HG03175 (cell line): ENCODE data around the gene NCOR1.
"Not testable (repeated sequence)": the region's sequence is repeated elsewhere in the genome, so short reads cannot be mapped to it uniquely, and the experiment has no call there.

Source experiments
- ATAC-seq: cut with Tn5 transposase; IDR thresholded peaks from one replicate; pipeline ENCODE4 v1.9.1; 2021; ENCODE audit warnings: mild to moderate bottlenecking, moderate library complexity; ENCODE audit not compliant: unreplicated experiment

The NCOR1 gene

DNA sequence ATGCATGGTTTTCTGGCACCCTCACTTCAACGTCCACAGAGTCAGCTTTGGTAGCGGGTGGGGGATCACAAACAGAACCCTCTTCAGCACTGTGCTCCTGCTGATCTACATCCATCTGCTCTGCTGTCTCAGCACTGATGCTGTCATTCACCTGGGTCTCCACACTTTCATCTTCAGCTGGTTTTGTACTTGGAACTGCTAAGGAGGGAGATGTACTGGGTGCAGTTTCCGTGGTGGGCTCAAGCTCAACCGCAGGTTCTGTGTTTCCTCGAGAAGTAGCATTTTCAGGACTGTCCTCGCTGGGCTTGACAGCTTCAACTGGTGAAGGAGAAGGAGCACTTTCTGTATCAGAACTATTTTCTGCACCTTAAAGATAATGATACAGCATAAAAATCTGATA is 113.9 kb downstream of the NCOR1 start:
- no peak for ATAC-seq

DNA sequence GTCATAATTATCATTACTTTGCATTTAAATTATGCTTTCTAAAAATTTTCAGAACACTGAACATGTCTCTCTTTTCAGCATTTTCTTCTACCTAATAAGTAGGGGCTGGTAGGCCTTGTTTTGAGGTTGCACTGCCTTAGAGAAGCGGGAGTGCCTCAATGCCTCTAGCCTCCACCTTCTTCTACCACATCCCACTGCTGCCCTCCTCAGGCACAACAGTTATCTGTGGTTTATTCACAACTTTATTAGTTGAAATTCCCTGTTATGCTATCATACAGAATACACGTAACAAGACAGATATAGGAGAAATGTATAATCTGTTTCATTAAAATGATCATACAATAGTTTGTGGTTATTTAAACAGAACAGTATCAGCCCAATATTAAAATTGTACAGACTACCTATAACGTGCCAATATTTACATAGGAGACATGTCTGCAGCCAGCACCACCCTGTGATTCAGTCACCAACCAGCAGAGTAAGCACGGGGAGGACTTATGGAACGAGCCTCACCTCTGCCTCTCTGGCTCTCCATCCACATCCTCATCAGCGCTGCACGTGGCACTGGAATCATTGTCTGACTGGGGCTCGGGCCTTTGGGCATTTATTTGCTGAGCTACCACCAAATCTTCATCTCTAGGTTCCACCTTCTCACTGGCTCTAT is 114.5 kb downstream of the NCOR1 start:
- ATAC-seq, result no peak

DNA sequence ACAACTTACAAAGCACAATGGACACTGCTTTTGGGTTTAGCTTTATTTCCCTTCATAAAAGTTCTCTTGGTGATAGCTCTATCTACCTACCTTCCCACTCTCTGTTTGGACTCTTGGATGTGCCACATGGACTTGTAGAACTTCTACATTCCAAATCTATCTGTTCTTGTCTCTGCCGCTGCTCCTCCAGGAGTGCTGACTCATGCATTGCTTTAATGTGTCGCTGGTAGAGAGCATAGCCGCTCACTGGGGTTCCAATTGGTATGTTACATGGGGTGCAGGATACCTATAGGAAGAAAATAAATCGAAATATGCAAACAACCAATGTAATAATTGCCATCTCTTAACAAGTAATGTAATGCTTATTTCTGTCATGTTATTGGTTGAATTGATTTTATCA is 123.6 kb downstream of the NCOR1 start:
- ATAC-seq, result no peak

DNA sequence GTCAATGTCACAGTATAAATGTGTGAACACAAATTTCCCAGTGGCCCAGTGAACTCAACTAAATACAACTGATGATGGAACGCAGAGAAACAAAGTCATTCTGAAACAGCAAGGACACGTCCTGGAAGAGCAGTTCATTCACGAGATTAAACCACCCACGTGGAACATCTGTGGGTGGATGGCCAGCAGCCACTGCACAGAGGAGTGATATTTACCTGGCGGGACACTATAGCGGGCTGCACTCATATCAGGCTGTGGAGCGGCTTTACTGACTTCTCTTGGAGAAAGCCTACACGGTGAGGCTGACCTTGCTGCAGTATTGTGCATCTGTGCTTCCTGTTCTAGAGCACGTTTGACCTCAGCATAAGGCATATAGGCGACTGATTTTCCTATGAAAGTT is 128.4 kb downstream of the NCOR1 start:
- ATAC-seq, result no peak

DNA sequence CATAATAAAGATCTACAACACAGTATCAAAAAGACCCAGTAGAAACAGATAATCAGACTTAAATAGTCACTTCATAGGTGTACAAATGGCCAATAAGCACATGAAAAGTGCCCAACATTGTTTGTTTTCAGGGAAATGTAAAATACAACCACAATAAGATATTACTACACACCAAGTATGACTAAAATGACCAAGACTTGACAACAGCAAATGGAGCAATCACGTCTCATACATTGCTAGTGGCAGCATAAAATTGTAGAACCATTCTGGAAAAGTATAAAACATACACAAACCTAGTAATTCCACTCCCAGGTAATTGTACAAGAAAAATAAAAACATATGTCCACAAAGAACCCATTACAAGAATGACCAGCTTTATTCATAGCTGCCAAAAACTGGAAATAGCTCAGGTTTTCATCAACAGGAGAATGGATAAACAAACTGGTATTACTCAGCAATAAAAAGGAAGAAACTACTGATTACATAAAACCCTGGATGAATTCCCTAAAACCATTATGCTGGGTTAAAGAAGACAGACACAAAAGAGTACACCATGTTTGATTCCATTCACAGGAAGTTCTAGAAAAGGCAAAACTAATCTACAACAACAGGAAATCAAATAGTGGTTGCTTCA is 130.2 kb downstream of the NCOR1 start:
- ATAC-seq, result no peak

DNA sequence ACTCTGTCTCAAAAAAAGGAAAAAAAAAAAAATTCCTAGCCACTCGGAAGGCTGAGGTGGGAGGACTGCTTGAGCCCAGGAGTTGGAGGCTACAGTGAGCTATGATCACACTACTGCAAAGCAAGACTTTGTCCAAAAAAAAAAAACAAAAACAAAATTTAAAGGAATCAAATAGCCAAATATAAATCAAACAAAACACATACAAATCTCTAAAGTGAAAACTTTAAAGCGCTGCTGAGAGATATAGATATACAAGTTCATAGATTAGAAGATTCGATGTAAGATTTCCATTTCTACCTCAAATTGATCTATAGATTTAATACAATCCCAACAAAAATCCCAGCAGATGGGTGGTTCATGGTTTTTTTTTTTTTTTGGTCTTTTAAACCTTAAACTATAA is 132.1 kb downstream of the NCOR1 start:
- no peak for ATAC-seq

DNA sequence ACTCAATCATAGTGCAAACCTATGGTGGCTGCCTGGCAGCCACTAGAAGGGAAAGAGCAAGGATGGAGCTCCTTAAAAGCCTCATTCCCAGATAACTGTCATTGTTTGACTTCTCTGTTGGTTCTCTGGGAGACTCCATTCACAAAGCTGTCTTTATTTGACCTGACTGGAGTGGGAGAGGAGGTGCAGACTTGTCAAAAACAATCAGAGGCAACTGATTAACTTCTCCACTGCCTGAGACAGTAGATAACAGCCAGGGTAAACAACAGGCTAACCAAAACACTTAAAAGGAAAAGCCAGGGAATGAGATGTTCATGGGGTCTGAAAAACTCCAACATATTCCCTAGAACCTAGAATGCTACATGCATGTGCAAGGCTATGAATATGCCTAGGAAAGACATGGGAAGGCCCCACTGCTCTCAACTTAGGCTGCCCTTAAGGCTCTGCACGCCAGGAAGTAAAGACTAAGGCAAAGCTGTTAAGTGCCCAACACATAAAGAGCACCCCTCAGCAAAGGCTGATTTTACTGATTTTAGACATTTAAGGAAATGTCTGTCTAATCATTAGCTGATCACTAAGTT is 133.7 kb downstream of the NCOR1 start:
- no peak for ATAC-seq

DNA sequence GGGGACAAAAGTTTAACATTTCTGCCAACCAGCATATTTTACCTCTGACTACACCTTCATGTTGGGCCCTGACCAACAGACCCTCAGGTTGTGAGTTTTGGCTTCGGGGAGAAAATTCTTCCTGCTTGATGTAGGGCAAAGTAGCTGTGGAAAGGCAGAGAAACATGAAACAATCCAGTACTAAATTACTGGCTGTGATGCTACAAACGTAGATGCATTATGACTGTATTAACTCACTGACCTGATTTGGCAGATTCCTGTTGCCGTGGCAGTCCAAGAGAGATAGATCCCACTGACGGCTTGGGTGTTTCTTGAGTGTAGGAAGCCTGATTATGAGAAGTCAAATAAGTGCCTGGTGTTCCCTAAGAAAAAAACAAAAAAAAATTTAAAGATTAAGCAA is 135.0 kb downstream of the NCOR1 start:
- no peak for ATAC-seq

DNA sequence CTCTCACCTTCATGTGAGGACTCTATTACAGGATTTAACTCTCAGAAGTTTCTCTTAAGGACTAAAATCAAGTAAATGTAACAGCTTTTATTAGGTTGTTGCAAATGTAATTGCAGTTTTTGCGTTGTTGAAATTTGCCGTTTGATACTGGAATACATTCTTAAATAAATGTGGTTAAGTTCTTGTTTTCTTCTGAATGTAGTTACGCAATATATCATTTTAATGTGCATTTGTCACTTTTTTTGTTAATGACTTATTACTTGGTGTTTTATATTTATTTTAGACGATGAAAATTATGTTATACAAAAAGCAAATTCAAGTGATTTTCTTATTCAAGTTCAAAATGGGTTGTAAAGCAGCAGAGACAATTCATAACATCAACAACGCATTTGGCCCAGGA is 139.4 kb downstream of the NCOR1 start:
- ATAC-seq, result no peak

DNA sequence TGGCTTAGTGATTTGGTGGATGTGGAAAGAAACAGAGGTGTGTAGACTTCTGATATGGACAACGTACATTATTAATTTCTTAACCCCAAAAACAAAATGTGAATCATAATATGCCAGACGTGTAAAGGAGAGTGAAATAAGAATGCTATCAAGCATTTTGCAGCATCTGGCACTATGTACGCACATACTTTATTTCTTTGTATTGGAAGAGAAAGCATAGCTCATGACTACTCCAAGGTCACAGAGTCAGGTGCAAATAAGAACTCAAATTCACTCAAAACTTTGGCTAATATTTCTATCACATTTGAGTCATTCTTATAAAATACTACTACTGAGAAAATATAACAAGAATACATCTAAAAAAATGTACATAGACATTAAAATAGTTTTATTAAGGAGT is 140.9 kb downstream of the NCOR1 start:
- ATAC-seq, result no peak

DNA sequence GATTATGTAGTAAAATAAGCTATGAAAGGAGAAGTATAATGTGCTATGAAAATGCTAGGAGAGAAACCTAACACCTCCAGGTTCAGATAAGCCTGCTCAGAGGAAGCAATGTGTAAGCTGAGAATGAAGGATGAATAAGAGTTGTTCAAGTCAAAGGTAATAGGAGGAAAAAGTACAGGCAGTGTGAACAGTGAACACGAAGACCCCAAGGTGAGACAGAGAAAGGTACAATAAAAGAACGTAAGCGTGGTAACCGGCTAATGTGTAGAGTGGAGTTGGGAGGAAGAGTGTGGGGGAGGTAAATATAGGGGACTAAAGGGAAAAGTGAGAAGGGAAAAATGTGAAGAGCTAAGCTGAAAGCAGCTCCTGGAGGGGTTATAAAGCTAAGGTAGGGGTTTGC is 141.5 kb downstream of the NCOR1 start:
- no peak for ATAC-seq

DNA sequence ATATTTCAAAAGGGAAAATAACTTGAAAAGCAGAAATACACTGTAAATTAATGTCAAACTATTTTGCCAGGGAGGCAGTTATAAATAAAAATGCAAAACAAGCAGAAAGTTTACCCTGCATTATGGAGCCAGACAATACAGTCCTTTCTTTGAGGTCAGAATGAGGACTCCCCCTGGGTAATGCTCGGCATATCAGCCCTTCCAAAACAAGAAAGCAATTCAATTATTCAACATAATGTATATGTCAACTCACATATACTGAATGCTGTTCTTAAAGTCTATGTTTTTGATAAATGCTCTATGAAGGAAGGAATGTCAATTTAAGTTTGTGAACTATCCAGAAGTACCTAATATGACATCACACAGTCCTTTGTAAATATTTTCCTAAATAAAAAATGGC is 143.3 kb downstream of the NCOR1 start:
- no peak for ATAC-seq

DNA sequence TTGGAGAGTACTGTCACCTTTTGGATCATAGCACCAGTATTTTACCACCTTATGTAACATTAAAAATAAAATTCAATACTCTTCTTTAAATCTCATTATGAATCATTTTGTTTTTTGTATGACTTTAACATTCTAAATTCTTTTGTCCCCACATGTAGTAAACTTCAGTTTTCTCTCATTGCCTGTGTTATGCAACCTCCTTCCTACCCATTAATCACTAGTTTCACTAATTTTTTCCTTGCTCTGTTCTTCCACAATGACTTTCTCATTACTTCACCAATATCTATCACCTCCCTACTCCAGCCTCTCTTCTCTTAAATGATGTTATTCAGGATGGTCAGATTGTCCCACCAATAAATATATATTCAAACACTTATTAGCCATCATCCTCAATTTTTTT is 147.0 kb downstream of the NCOR1 start:
- no peak for ATAC-seq

DNA sequence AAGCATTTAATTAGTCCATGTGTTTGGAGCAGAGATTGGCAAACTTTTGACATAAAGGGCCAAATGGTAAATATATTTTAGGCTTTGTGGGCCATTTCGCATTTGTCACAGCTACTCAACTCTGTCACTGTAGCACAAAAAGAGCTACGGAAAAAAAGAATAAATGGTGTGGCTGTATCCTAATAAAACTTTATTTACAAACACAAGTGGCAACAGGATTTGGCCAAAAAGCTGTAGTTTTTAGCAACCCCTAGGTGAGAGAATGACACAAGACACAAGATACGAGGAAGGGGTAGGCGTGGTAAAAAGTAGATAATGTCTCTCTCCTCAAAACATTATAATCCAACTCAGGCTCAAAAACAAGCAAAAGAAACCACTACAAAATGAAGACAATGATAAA is 149.2 kb downstream of the NCOR1 start:
- ATAC-seq, result no peak

DNA sequence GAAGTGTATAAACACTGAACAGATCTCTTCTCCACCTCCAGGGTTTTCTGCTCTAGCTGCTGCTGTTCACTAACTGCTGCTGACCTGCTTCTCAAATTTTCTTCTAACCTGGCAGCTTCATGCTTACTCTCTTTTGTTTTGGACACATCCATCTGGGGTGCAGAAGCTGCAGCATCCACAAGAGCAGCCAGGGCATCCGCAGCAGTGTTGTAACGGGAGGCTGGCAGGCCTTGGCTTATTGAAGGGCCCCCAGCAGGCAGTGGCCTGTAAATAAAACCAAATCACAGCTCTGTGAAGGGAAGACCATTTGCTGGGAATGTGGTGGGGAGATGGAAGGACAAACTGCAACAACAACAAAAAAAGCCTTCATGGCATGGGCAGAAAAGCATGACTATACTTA is 153.7 kb downstream of the NCOR1 start:
- no peak for ATAC-seq

DNA sequence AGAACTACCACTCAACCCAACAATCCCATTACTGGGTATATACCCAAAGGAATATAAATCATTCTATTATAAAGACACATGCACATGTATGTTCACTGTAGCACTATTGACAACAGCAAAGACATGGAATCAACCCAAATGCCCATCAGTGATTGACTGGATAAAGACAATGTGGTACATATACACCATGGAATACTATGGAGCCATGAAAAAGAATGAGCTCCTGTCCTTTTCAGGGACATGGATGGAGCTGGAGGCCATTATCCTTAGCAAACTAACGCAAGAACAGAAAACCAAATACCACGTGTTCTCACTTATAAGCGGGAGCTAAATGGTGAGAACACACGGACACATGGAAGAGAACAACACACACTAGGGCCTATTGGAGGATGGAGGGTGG is 160.2 kb downstream of the NCOR1 start:
- not testable (repeated sequence) for ATAC-seq

DNA sequence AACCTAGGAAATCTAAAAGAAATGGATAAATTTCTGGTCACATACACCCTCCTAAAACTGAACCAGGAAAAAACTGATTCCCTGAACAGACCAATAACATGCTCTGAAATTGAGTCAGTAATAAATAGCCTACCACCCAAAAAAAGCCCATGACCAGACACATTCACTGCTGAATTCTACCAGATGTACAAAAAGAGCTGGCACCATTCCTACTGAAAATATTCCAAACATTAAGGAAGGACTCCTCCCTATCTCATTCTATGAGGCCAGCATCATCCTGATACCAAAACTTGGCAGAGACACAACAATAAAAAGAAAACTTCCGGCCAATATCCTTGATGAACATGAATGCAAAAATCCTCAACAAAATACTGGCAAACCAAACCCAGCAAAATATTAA is 162.8 kb downstream of the NCOR1 start:
- no peak for ATAC-seq

DNA sequence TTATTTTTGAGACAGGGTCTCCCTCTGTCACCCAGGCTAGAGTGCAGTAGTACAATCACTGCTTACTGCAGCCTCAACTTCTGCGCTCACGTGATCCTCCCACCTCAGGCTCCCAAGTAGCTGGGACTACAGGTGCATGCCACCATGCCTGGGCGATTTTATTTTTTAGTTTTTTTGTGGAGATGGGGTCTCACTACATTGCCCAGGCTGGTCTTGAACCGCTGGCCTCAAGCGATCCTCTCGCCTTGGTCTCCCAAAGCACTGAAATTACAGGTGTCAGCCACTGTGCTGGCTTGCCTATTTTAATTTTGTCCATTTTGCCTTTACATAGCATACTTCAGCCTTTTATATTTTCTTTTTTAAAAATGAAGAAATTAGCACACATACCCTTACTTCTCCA is 164.5 kb downstream of the NCOR1 start:
- ATAC-seq, result no peak

DNA sequence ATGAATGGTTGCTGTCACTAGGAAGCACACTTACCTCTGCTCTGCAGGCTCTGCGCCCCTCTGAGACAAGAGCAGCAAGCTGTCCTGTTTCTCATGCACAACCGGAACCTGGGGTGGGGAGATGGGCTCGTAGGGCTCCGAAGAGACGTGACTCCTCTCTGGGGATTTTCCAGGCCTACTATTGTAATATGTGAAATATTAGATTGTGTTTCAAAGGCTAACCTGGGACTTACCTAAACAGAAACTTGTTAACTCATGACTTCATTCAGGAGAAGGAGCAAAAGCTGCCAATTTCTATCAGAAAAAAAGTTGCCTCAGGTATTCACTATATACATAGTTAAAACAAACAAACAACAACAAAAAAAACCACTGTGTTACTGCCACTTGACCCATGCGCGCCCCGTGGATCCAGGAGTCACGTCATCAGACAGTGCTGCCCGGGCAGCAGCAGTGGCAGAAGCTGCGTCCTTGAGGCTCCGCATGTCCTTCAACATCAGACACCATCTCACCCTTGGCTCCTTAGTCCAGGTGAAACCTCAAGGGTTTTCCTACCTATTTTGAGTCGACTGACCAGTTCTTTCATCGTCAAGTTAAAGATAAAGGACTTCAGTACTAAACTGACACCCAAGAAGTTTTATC is 166.4 kb downstream of the NCOR1 start:
- ATAC-seq, result no peak

DNA sequence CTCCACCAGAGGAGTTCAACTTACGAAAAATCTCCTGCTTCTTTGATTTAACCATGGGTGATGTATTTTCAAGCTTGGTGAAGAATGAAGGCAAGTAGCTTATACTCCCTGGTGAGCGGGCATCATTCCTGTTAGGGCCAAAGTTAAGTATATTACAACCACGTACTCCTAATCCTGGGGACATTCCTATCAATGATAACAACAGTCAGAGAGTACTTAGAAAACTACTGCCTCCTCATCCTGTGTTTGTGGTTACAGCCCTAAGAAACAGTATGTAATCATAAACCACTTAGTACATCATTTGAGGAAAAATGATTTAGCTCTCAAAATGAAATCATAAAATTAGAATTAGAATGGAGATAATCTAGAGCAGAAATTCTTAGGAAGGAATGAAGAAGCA is 168.4 kb downstream of the NCOR1 start:
- no peak for ATAC-seq

DNA sequence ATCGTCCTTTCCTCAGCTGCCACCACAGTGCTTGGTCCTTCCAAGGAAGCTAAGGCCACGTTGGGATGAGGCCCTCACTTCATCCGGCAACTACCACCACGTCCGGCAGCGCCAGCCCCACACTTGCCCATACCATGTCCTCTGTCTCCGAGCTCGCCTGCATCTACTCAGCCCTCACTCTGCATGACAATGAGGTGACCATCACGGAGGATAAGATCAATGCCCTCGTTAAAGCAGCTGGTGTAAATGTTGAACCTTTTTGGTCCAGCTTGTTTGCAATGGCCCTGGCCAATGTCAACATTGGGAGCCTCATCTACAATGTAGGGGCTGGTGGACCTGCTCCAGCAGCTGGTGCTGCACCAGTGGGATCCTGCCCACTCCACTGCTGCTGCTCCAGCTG is 170.8 kb downstream of the NCOR1 start:
- ATAC-seq, result no peak

DNA sequence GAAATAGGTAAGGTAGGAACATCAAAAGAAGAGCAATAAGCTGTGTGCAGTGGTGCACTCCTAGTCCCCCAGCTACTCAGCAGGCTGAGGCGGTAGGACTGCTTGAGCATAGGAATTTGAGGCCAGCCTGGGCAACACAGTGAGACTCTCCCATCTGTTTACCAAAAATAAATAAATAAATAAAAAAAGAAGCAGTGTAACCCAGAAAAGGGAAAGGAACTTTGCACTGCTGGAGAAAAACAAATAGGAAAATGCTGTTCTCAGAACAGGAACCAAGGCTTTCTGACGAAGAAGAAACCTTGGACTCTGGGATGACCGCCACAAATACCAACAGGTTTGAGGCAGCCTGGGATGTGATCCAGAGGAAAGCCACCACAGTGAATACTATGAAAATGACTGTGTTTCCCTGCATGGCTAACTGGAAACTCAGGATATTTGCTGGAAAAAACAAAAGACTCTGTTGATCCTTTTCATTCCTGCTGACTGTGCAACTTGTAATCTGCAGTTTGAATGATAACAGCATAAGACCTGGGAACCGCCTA is 174.6 kb downstream of the NCOR1 start:
- no peak for ATAC-seq
